Endothelial cell (in vitro differentiated cells): Measurements from ENCODE around the gene CCT5. TPM values are rescaled to one million over a fixed set of nuclear protein-coding genes. Genes with fewer than 3 reads are reported as not detected.

ENCODE experiments used
- DNase-seq: peaks from one replicate; pipeline ENCODE4 v3.0.0; 2021; ENCODE audit warnings: low spot score
- H3K27ac Mint-ChIP-seq: one replicate; pipeline ENCODE4 v1.8.0; 2021; ENCODE audit warnings: mixed read lengths, inconsistent platforms; ENCODE audit not compliant: unreplicated experiment
- H3K27me3 Mint-ChIP-seq: one replicate; pipeline ENCODE4 v1.8.0; 2021; ENCODE audit warnings: mild to moderate bottlenecking, moderate library complexity, mixed read lengths, inconsistent platforms; ENCODE audit not compliant: unreplicated experiment
- H3K36me3 Mint-ChIP-seq: one replicate; pipeline ENCODE4 v1.8.0; 2021; ENCODE audit warnings: mild to moderate bottlenecking, low read depth, mixed read lengths, inconsistent platforms; ENCODE audit not compliant: unreplicated experiment
- H3K4me1 Mint-ChIP-seq: one replicate; pipeline ENCODE4 v1.8.0; 2021; ENCODE audit warnings: mild to moderate bottlenecking, mixed read lengths, inconsistent platforms; ENCODE audit not compliant: unreplicated experiment
- H3K4me3 Mint-ChIP-seq: one replicate; pipeline ENCODE4 v1.8.0; 2021; ENCODE audit warnings: mild to moderate bottlenecking, mixed read lengths, inconsistent platforms; ENCODE audit not compliant: unreplicated experiment
- H3K9me3 Mint-ChIP-seq: one replicate; pipeline ENCODE4 v1.8.0; 2021; ENCODE audit warnings: mixed read lengths, inconsistent platforms; ENCODE audit not compliant: unreplicated experiment
- CTCF ChIP-seq: fragments of 200-600 bp; sonication (generic); IDR thresholded peaks from one replicate; pipeline ENCODE4 v1.5.0; 2021; ENCODE audit warnings: antibody characterized with exemption; ENCODE audit not compliant: unreplicated experiment
- total RNA-seq: library from RNA; stranded (reverse); fragmentation: NEBNext Ultra II Directional; extraction: Animal tissue kit (Norgen Biotek cat#: 25700); gene quantifications from one replicate; pipeline ENCODE4 v1.2.1, GENCODE V29; 2021; ENCODE audit not compliant: unreplicated experiment

CCT5 gene
- total RNA-seq, 1 donor from 2014 or later: 244 TPM

GRCh38 chr5:10304932-10305331, 54.9 kb downstream of the CCT5 start:
- Mint-ChIP-seq H3K36me3 (peaks cover 4% of the 10 kb centered on the region), H3K9me3 (no peaks in the 10 kb centered on the region), H3K27ac (no peak overlapping the region), H3K27me3 (peaks cover 12% of the 10 kb centered on the region), H3K4me1 (peaks cover 14% of the 10 kb centered on the region), H3K4me3 (no peak overlapping the region)
- TF ChIP-seq CTCF: no peak
- no peak for DNase-seq

GRCh38 chr5:10306114-10306513, 56.0 kb downstream of the CCT5 start:
- H3K27ac Mint-ChIP-seq: no peak overlapping the region
- H3K9me3 Mint-ChIP-seq: no peaks in the 10 kb centered on the region
- H3K4me3 Mint-ChIP-seq: no peak overlapping the region
- peaks cover 3% of the 10 kb centered on the region for H3K36me3 Mint-ChIP-seq
- peaks cover 14% of the 10 kb centered on the region for H3K4me1 Mint-ChIP-seq
- no peak for TF ChIP-seq CTCF
- no peak for DNase-seq
- peaks cover 12% of the 10 kb centered on the region for H3K27me3 Mint-ChIP-seq

- Mint-ChIP-seq H3K4me3 (peak overlapping the region; percentile 93), H3K27ac (no peak overlapping the region), H3K9me3 (no peaks in the 10 kb centered on the region), H3K4me1 (peaks cover 14% of the 10 kb centered on the region), H3K36me3 (peaks cover 3% of the 10 kb centered on the region), H3K27me3 (peaks cover 12% of the 10 kb centered on the region)
- no peak for DNase-seq
- TF ChIP-seq CTCF: no peak
These were observed 56.7 kb downstream of the CCT5 start for GRCh38 chr5:10306806-10307205.

- Mint-ChIP-seq H3K36me3 (peaks cover 3% of the 10 kb centered on the region), H3K9me3 (no peaks in the 10 kb centered on the region), H3K4me3 (peak within 1 kb of the TSS; percentile 93), H3K4me1 (peaks cover 14% of the 10 kb centered on the region), H3K27me3 (peaks cover 12% of the 10 kb centered on the region), H3K27ac (no peak within 1 kb of the TSS)
- no peak for TF ChIP-seq CTCF
- peak; percentile 45 for DNase-seq
These were observed 57.4 kb downstream of the CCT5 start, which contains the start of gene CMBL for GRCh38 chr5:10307206-10308148. CMBL (minus strand) TSS chr5:10307902; CDS start chr5:10290762, 17,140 bp downstream.

DNA sequence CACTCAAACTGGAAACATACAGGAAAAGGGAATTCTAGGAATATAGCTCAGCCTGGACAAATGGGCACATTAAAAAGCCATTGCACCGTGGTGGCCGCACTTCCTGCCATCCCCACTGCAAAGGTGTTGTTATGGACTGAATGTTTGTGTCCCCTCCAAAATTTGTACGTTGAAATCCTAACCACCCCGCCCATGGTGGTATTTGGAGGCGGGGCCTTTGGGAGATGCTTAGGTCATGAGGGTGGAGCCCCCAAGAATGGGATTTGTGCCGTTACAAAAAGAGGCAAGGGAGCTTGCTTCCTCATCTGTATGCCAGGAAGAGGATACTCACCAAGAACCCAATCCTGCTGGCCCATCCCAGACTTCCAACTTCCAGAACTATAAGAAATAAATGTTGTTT, 58.8 kb downstream of the CCT5 start:
- Mint-ChIP-seq H3K27me3 (peaks cover 11% of the 10 kb centered on the region), H3K4me1 (peaks cover 14% of the 10 kb centered on the region), H3K36me3 (peaks cover 3% of the 10 kb centered on the region), H3K9me3 (no peaks in the 10 kb centered on the region), H3K4me3 (peak overlapping the region; percentile 76), H3K27ac (no peak overlapping the region)
- DNase-seq: no peak
- no peak for TF ChIP-seq CTCF
